Suprapubic skin (tissue), 4 donors: ENCODE data around the gene OR10G7. TPM values are rescaled to one million over a fixed set of nuclear protein-coding genes. Genes with fewer than 3 reads are reported as not detected.
"Not testable (repeated sequence)": the region's sequence is repeated elsewhere in the genome, so short reads cannot be mapped to it uniquely, and the experiment has no call there.

ENCODE experiments used
- DNase-seq, 2 donors: peaks; one replicate each; pipeline ENCODE4 v3.0.0-alpha.2; 2019; ENCODE audit warnings: low spot score in 2 of 2
- H3K27ac ChIP-seq: fragments of 200-600 bp; sonication (generic); one replicate; pipeline ENCODE4 v1.5.1; 2019
- H3K27me3 ChIP-seq: fragments of 200-600 bp; sonication (generic); one replicate; pipeline ENCODE4 v1.5.1; 2019
- H3K36me3 ChIP-seq: fragments of 200-600 bp; sonication (generic); one replicate; pipeline ENCODE4 v1.5.1; 2019
- H3K4me1 ChIP-seq: fragments of 200-600 bp; sonication (generic); one replicate; pipeline ENCODE4 v1.5.1; 2019
- H3K4me3 ChIP-seq: fragments of 200-600 bp; sonication (generic); one replicate; pipeline ENCODE4 v1.5.1; 2019; ENCODE audit warnings: mild to moderate bottlenecking
- H3K9me3 ChIP-seq: fragments of 200-600 bp; sonication (generic); one replicate; pipeline ENCODE4 v1.5.1; 2019
- CTCF ChIP-seq, 2 donors: fragments of 200-600 bp in 1 of 2; fragments of 450-650 bp in 1 of 2; sonication (generic) in 1 of 2; IDR thresholded peaks; one replicate each; pipeline ENCODE4 v1.5.1; 2016 to 2019; ENCODE audit warnings: antibody characterized with exemption in 2 of 2, mild to moderate bottlenecking in 1 of 2, moderate library complexity in 1 of 2
- EP300 ChIP-seq: sonication (generic); formaldehyde crosslinking; IDR thresholded peaks from one replicate; pipeline ENCODE4 v1.6.1; 2017; ENCODE audit warnings: antibody characterized with exemption
- POLR2A ChIP-seq, 2 donors: fragments of 450-650 bp; IDR thresholded peaks; one replicate each; pipeline ENCODE4 v1.6.1; 2017; ENCODE audit warnings: antibody characterized with exemption in 2 of 2, mild to moderate bottlenecking in 2 of 2, moderate library complexity in 2 of 2
- POLR2AphosphoS5 ChIP-seq, 3 donors: sonication (generic); formaldehyde crosslinking; IDR thresholded peaks; one replicate each; pipeline ENCODE4 v1.6.1; 2017; ENCODE audit warnings: antibody characterized with exemption in 3 of 3
- WGBS: methylation state at CpG from one replicate; pipeline ENCODE4 v1.1.5; 2018; 5-methylcytosine and 5-hydroxymethylcytosine counted together
- total RNA-seq, 4 donors: library from RNA; depleted of rRNA; stranded (reverse); fragments of >200 nt; gene quantifications; one replicate each; pipeline ENCODE4 v1.1.0, GENCODE V29; 2016

Gene OR10G7
- total RNA-seq, 4 donors from 2014 or later, result not detected

GRCh38 chr11:124039557-124039956, 1.6 kb downstream of the OR10G7 start:
- H3K36me3 ChIP-seq, result no peaks in the 10 kb centered on the region
- 84% methylated on average over 9 of the region's 9 CpGs for WGBS
- no peak for DNase-seq
- H3K27me3 ChIP-seq, result peaks cover 12% of the 10 kb centered on the region
- H3K4me1 ChIP-seq, result no peaks in the 10 kb centered on the region
- no peak overlapping the region for H3K4me3 ChIP-seq
- no peaks in the 10 kb centered on the region for H3K9me3 ChIP-seq
- H3K27ac ChIP-seq, result no peak overlapping the region
- TF ChIP-seq CTCF (IDR thresholded peaks at IDR 0.05) (no peak), EP300 (no peak), POLR2A (IDR thresholded peaks at IDR 0.05) (no peak), POLR2AphosphoS5 (IDR thresholded peaks at IDR 0.05) (no peak)

GRCh38 chr11:124036666-124037065, 4.5 kb downstream of the OR10G7 start:
- H3K4me1 ChIP-seq, result no peaks in the 10 kb centered on the region
- peaks cover 8% of the 10 kb centered on the region for H3K27me3 ChIP-seq
- H3K36me3 ChIP-seq, result no peaks in the 10 kb centered on the region
- DNase-seq, result no peak
- 59% methylated on average over 1 of the region's 1 CpG for WGBS
- TF ChIP-seq POLR2AphosphoS5 (IDR thresholded peaks at IDR 0.05), result no peak
- TF ChIP-seq POLR2A (IDR thresholded peaks at IDR 0.05), result no peak
- TF ChIP-seq CTCF (IDR thresholded peaks at IDR 0.05), result no peak
- no peak for TF ChIP-seq EP300
- no peak overlapping the region for H3K4me3 ChIP-seq
- H3K9me3 ChIP-seq, result no peaks in the 10 kb centered on the region
- H3K27ac ChIP-seq, result no peak overlapping the region

- WGBS, result 80% methylated on average over 2 of the region's 2 CpGs
Observed at GRCh38 chr11:124026498-124026897, 14.6 kb downstream of the OR10G7 start, which contains the start of gene OR10G8. Gene OR10G8, plus strand, starts transcription at chr11:124026798. Its CDS starts 2,825 bp downstream, at chr11:124029623.

GRCh38 chr11:124015837-124016236, 25.3 kb downstream of the OR10G7 start:
- not testable (repeated sequence) for H3K36me3 ChIP-seq, H3K27ac ChIP-seq, H3K4me3 ChIP-seq, H3K9me3 ChIP-seq, DNase-seq, H3K4me1 ChIP-seq, H3K27me3 ChIP-seq
- WGBS, result 89% methylated on average over 4 of the region's 9 CpGs

More at GRCh38 chr11:124026498-124026897, 14.6 kb downstream of the OR10G7 start, which contains the start of gene OR10G8:
- Histone ChIP-seq H3K27ac (no peak within 1 kb of the TSS), H3K36me3 (no peaks in the 10 kb centered on the region), H3K4me3 (no peak within 1 kb of the TSS), H3K9me3 (no peaks in the 10 kb centered on the region), H3K4me1 (no peaks in the 10 kb centered on the region), H3K27me3 (no peaks in the 10 kb centered on the region)
- DNase-seq, result no peak
- no peak for TF ChIP-seq POLR2AphosphoS5 (IDR thresholded peaks at IDR 0.05)

GRCh38 chr11:124012697-124013096, 28.4 kb downstream of the OR10G7 start, which contains the start of gene OR10G4:
Gene OR10G4, plus strand, starts transcription at chr11:124012997. Its CDS starts 2,578 bp downstream, at chr11:124015575.
- Histone ChIP-seq H3K27ac (no peak within 1 kb of the TSS), H3K27me3 (no peaks in the 10 kb centered on the region), H3K9me3 (no peaks in the 10 kb centered on the region), H3K4me1 (no peaks in the 10 kb centered on the region), H3K36me3 (no peaks in the 10 kb centered on the region), H3K4me3 (no peak within 1 kb of the TSS)
- TF ChIP-seq POLR2A (IDR thresholded peaks at IDR 0.05), result no peak
- TF ChIP-seq CTCF (IDR thresholded peaks at IDR 0.05), result no peak
- TF ChIP-seq POLR2AphosphoS5 (IDR thresholded peaks at IDR 0.05), result no peak
- TF ChIP-seq EP300, result no peak
- no peak for DNase-seq
- 88% methylated on average over 2 of the region's 2 CpGs for WGBS

- H3K27ac ChIP-seq, result no peak within 1 kb of the TSS
- no peaks in the 10 kb centered on the region for H3K27me3 ChIP-seq
- H3K36me3 ChIP-seq, result no peaks in the 10 kb centered on the region
- TF ChIP-seq CTCF (IDR thresholded peaks at IDR 0.05), result no peak
- TF ChIP-seq EP300, result no peak
- no peak for TF ChIP-seq POLR2AphosphoS5 (IDR thresholded peaks at IDR 0.05)
- no peak for TF ChIP-seq POLR2A (IDR thresholded peaks at IDR 0.05)
- H3K4me3 ChIP-seq, result no peak within 1 kb of the TSS
- no peaks in the 10 kb centered on the region for H3K9me3 ChIP-seq
- 84% methylated on average over 1 of the region's 1 CpG for WGBS
- H3K4me1 ChIP-seq, result no peaks in the 10 kb centered on the region
- DNase-seq, result no peak
Observed at GRCh38 chr11:123995119-123995518, 46.0 kb downstream of the OR10G7 start, which contains the start of gene OR10G6. Gene OR10G6, minus strand, starts transcription at chr11:123995161. Its CDS starts 0 bp downstream, at chr11:123995161.

Other genes starting within 250 kb of the OR10G7 start
- gene OR6M1, start 235.0 kb downstream of the OR10G7 start, total RNA-seq, result not detected
- gene TMEM225, start 155.7 kb downstream of the OR10G7 start, total RNA-seq, result not detected
- not detected for gene OR8D4, start 139.2 kb downstream of the OR10G7 start, total RNA-seq
- gene OR4D5, start 101.7 kb downstream of the OR10G7 start, total RNA-seq, result not detected
- not detected for gene OR6T1, start 97.5 kb downstream of the OR10G7 start, total RNA-seq
- gene OR10S1, start 63.5 kb downstream of the OR10G7 start, total RNA-seq, result not detected
- not detected for gene OR10G6, start 46.2 kb downstream of the OR10G7 start, total RNA-seq
- gene OR10G4, start 28.3 kb downstream of the OR10G7 start, total RNA-seq, result not detected
- not detected for gene OR10G9, start 18.3 kb downstream of the OR10G7 start, total RNA-seq
- gene OR10G8, start 14.5 kb downstream of the OR10G7 start, total RNA-seq, result not detected
- gene VWA5A, start 74.1 kb upstream of the OR10G7 start, total RNA-seq, result 10 to 100 TPM; 22.9 to 27.6 (median 26.4) TPM
- not detected for gene OR10D3, start 142.0 kb upstream of the OR10G7 start, total RNA-seq
- gene OR8G1, start 199.8 kb upstream of the OR10G7 start, total RNA-seq, result not detected
- gene OR8G5, start 215.1 kb upstream of the OR10G7 start, total RNA-seq, result not detected